A549 (cell line): ENCODE data around the gene SYTL2.
"Not testable (repeated sequence)": the region's sequence is repeated elsewhere in the genome, so short reads cannot be mapped to it uniquely, and the experiment has no call there.

ENCODE experiments used
- CEBPB ChIP-seq, 2 experiments: fragments of >200 bp in 1 of 2; sonication (Bioruptor Twin) in 1 of 2; formaldehyde crosslinking in 1 of 2; IDR thresholded peaks; 2 replicates each; pipeline ENCODE4 v1.6.1; 2012 to 2016
- CTCF ChIP-seq: fragments of >200 bp; sonication (Bioruptor Twin); formaldehyde crosslinking; IDR thresholded peaks from 3 replicates; pipeline ENCODE4 v1.5.1; 2016
- RFX5 ChIP-seq: fragments of 450-650 bp; IDR thresholded peaks from 2 replicates; pipeline ENCODE4 v1.7.1; 2014; ENCODE audit warnings: antibody characterized with exemption, mild to moderate bottlenecking, moderate library complexity
- TF ChIP-seq, protein P1 (sequence below): fragments of 200-600 bp; sonication (generic); IDR thresholded peaks from 2 replicates; pipeline ENCODE4 v1.6.1; 2016; ENCODE audit warnings: antibody characterized with exemption, mild to moderate bottlenecking, moderate library complexity

DNA sequence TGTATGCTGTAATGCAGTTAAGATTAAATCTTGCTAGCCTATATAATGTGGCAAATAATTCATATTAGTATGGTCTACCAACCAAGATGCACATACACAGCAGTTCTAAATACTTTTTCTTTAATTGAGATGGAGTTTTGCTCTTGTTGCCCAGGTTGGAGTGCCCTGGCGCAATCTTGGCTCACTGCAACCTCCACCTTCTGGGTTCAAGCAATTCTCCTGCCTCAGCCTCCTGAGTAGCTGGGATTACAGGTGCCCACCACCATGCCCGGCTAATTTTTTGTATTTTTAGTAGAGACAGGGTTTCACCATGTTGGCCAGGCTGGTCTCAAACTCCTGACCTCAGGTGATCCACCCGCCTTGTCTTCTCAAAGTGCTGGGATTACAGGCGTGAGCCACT lies 156.6 kb downstream of the SYTL2 start:
- TF ChIP-seq, protein P1, sequence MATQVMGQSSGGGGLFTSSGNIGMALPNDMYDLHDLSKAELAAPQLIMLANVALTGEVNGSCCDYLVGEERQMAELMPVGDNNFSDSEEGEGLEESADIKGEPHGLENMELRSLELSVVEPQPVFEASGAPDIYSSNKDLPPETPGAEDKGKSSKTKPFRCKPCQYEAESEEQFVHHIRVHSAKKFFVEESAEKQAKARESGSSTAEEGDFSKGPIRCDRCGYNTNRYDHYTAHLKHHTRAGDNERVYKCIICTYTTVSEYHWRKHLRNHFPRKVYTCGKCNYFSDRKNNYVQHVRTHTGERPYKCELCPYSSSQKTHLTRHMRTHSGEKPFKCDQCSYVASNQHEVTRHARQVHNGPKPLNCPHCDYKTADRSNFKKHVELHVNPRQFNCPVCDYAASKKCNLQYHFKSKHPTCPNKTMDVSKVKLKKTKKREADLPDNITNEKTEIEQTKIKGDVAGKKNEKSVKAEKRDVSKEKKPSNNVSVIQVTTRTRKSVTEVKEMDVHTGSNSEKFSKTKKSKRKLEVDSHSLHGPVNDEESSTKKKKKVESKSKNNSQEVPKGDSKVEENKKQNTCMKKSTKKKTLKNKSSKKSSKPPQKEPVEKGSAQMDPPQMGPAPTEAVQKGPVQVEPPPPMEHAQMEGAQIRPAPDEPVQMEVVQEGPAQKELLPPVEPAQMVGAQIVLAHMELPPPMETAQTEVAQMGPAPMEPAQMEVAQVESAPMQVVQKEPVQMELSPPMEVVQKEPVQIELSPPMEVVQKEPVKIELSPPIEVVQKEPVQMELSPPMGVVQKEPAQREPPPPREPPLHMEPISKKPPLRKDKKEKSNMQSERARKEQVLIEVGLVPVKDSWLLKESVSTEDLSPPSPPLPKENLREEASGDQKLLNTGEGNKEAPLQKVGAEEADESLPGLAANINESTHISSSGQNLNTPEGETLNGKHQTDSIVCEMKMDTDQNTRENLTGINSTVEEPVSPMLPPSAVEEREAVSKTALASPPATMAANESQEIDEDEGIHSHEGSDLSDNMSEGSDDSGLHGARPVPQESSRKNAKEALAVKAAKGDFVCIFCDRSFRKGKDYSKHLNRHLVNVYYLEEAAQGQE: not testable (repeated sequence)
- not testable (repeated sequence) for TF ChIP-seq CTCF; CEBPB (IDR thresholded peaks at IDR 0.05); RFX5
